Measurements from ENCODE around the gene VSIG10L. TPM values are rescaled to one million over a fixed set of nuclear protein-coding genes. Genes with fewer than 3 reads are reported as not detected.
A peak's percentile ranks its signal among the peaks of the same experiment; 100 is the strongest.

The VSIG10L gene
- total RNA-seq, 1 experiment from 2014 or later = 3.5 TPM

DNA sequence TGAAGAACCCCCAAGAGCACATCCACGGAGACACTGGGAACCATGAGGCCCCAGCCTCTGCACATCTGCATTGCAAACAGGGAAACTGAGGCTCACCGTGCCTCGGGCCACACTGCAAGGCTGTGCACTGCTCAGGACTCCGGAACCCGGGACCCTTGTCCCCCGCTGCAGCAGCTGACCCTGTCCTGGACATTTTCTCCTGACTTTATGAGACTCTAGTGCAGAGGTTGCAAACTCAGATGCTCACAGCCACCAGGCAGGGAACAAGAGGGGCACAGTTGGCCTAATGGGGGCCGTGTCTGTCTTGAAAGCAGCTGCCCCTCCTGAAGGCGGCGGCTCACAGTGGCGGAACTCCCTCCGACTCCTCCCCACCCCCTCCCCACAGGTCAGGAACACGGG, 47.0 kb downstream of the VSIG10L start:
- H2AFZ ChIP-seq (ENCODE audit: low read length) = no peak overlapping the region
- H3K4me2 ChIP-seq (ENCODE audit: low read length) = no peak overlapping the region
- H3K27ac ChIP-seq (ENCODE audit: low read length) = no peak overlapping the region
- H3K9me3 ChIP-seq (ENCODE audit: low read length) = no peaks in the 10 kb centered on the region
- intact Hi-C loops (cut with micrococcal nuclease) = no loop called here
- no peak overlapping the region for H3K9ac ChIP-seq (ENCODE audit: low read length)
- H3K27me3 ChIP-seq (ENCODE audit: low read length) = peaks cover 84% of the 10 kb centered on the region
- POLR2A ChIA-PET (ENCODE audit: unreplicated experiment) = no interaction called here
- DNase-seq (no peak), ATAC-seq (no peak)
- H3K4me3 ChIP-seq (ENCODE audit: low read length) = no peak overlapping the region
- H3K9me2 ChIP-seq (replicated peaks; ENCODE audit: low read length) = 0 out of 2 replicates have a peak, but pooled peaks cover 6% of the 10 kb centered on the region
- CTCF ChIA-PET = no interaction called here
- no peaks in the 10 kb centered on the region for H4K20me1 ChIP-seq (ENCODE audit: low read length)
- no peaks in the 10 kb centered on the region for H3K4me1 ChIP-seq (ENCODE audit: insufficient read depth, low read length)
- H3F3A ChIP-seq (ENCODE audit: low read length, unreplicated experiment) = no peaks in the 10 kb centered on the region
- H3K36me3 ChIP-seq (ENCODE audit: low read depth, low read length) = no peaks in the 10 kb centered on the region
- no peaks in the 10 kb centered on the region for H3K79me2 ChIP-seq (ENCODE audit: low read length)
- TF ChIP-seq, protein P1, sequence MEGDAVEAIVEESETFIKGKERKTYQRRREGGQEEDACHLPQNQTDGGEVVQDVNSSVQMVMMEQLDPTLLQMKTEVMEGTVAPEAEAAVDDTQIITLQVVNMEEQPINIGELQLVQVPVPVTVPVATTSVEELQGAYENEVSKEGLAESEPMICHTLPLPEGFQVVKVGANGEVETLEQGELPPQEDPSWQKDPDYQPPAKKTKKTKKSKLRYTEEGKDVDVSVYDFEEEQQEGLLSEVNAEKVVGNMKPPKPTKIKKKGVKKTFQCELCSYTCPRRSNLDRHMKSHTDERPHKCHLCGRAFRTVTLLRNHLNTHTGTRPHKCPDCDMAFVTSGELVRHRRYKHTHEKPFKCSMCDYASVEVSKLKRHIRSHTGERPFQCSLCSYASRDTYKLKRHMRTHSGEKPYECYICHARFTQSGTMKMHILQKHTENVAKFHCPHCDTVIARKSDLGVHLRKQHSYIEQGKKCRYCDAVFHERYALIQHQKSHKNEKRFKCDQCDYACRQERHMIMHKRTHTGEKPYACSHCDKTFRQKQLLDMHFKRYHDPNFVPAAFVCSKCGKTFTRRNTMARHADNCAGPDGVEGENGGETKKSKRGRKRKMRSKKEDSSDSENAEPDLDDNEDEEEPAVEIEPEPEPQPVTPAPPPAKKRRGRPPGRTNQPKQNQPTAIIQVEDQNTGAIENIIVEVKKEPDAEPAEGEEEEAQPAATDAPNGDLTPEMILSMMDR (conservative IDR thresholded peaks at IDR 0.05; ENCODE audit: low read depth, low read length) = no peak
- no peak for TF ChIP-seq EZH2phosphoT487 (IDR thresholded peaks at IDR 0.05; ENCODE audit: borderline replicate concordance, low read length)
- no peak for TF ChIP-seq EZH2 (IDR thresholded peaks at IDR 0.05; ENCODE audit: low read length, unreplicated experiment)
- no TSS peak for BruUV-seq (replicated peaks)

DNA sequence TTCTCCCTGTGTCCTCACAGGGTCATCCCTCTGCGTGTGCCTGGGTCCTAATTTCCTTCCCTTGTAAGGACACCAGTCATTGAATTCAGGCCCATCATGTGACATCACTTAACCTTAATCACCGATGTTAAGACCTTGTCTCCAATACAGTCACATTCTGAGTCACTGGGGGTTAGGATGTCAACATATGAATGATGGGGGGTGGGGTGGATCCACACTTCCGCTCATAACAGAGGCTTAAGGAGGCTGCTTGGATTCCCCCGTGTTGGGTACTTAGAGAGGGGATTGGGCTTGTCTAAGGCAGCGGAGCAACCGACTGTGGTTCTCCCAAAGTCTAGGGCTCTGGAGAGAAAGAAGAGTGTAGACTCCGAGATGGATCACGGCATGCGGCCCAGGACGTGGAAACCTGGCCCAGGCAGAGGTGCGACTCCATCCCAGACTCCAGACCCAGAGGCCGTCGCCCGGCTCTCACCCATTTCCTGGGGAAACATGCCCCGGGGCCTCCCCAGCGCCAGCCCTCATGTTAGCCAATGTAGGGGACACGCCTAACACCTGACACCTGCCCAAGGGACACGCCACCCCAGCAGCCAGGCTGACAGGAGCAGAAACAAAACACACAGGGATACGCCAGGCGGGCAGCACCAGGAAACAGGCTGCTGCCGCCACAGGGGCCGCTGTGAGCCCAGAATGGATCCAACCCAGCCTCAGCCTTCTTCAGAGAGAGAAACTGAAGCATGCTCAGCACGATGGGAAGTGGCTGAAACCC, 47.5 kb downstream of the VSIG10L start:
- CTCF ChIA-PET = no interaction called here

More for the DNA sequence above, 47.5 kb downstream of the VSIG10L start:
- POLR2A ChIA-PET (ENCODE audit: unreplicated experiment) = no interaction called here
- no peak overlapping the region for H2AFZ ChIP-seq (ENCODE audit: low read length)
- H3K79me2 ChIP-seq (ENCODE audit: low read length) = no peaks in the 10 kb centered on the region
- TF ChIP-seq EZH2phosphoT487 (IDR thresholded peaks at IDR 0.05; ENCODE audit: borderline replicate concordance, low read length) (no peak), EZH2 (IDR thresholded peaks at IDR 0.05; ENCODE audit: low read length, unreplicated experiment) (no peak)
- TF ChIP-seq, protein P1 (conservative IDR thresholded peaks at IDR 0.05; ENCODE audit: low read depth, low read length) = no peak
- H3K27ac ChIP-seq (ENCODE audit: low read length) = no peak overlapping the region
- no peaks in the 10 kb centered on the region for H3F3A ChIP-seq (ENCODE audit: low read length, unreplicated experiment)
- H3K36me3 ChIP-seq (ENCODE audit: low read depth, low read length) = no peaks in the 10 kb centered on the region
- H3K4me3 ChIP-seq (ENCODE audit: low read length) = no peak overlapping the region
- intact Hi-C loops (cut with micrococcal nuclease) = no loop called here
- ATAC-seq (no peak), DNase-seq (peak; percentile 14)
- H3K9ac ChIP-seq (ENCODE audit: low read length) = no peak overlapping the region
- H3K9me3 ChIP-seq (ENCODE audit: low read length) = no peaks in the 10 kb centered on the region
- no peak overlapping the region for H3K4me2 ChIP-seq (ENCODE audit: low read length)
- peaks cover 89% of the 10 kb centered on the region for H3K27me3 ChIP-seq (ENCODE audit: low read length)
- no TSS peak for BruUV-seq (replicated peaks)
- no peaks in the 10 kb centered on the region for H4K20me1 ChIP-seq (ENCODE audit: low read length)
- H3K9me2 ChIP-seq (replicated peaks; ENCODE audit: low read length) = 0 out of 2 replicates have a peak, but pooled peaks cover 6% of the 10 kb centered on the region
- no peaks in the 10 kb centered on the region for H3K4me1 ChIP-seq (ENCODE audit: insufficient read depth, low read length)
